Lung microvascular endothelial cell (primary cell): Measurements from ENCODE around the gene LGALS3BP. TPM values are rescaled to one million over a fixed set of nuclear protein-coding genes. Genes with fewer than 3 reads are reported as not detected.
"Not testable (repeated sequence)": the region's sequence is repeated elsewhere in the genome, so short reads cannot be mapped to it uniquely, and the experiment has no call there.

Experiments
- DNase-seq, 2 donors: peaks; one replicate each; pipeline versions ENCODE4 v3.0.0 to v3.0.0-alpha.2; 2010; ENCODE audit warnings: low read depth in 2 of 2
- total RNA-seq: library from RNA; depleted of rRNA; stranded (reverse); fragments of >200 nt; gene quantifications from 2 replicates; pipeline ENCODE4 v1.2.1, GENCODE V29; 2014

The LGALS3BP gene
- total RNA-seq, 1 donor from 2014 or later: 2.4 TPM

GRCh38 chr17:78963378-78963777 lies 16.3 kb downstream of the LGALS3BP start:
- no peak for DNase-seq

- not testable (repeated sequence) for DNase-seq
These were observed 16.8 kb downstream of the LGALS3BP start for GRCh38 chr17:78962984-78963348.

- DNase-seq: no peak
These were observed 17.3 kb downstream of the LGALS3BP start for GRCh38 chr17:78962345-78962983.

- no peak for DNase-seq
These were observed 18.2 kb downstream of the LGALS3BP start for GRCh38 chr17:78961571-78961970.

- DNase-seq: no peak
These were observed 18.8 kb downstream of the LGALS3BP start for GRCh38 chr17:78960928-78961327.

- no peak for DNase-seq
These were observed 19.9 kb downstream of the LGALS3BP start for GRCh38 chr17:78959803-78960202.

GRCh38 chr17:78958641-78959127 lies 21.0 kb downstream of the LGALS3BP start:
- DNase-seq: peak in 1 of 2 donors; percentile 28

GRCh38 chr17:78957128-78957527 lies 22.6 kb downstream of the LGALS3BP start:
- no peak for DNase-seq

GRCh38 chr17:78956254-78956653 lies 23.5 kb downstream of the LGALS3BP start:
- no peak for DNase-seq

- no peak for DNase-seq
These were observed 25.0 kb downstream of the LGALS3BP start for GRCh38 chr17:78954684-78955083.

GRCh38 chr17:78953356-78954350 lies 26.1 kb downstream of the LGALS3BP start:
- no peak for DNase-seq

- no peak for DNase-seq
These were observed 27.0 kb downstream of the LGALS3BP start for GRCh38 chr17:78952706-78953105.

- DNase-seq: no peak
These were observed 27.7 kb downstream of the LGALS3BP start for GRCh38 chr17:78951967-78952551.

GRCh38 chr17:78950870-78951269 lies 28.9 kb downstream of the LGALS3BP start:
- no peak for DNase-seq

GRCh38 chr17:78947235-78948149 lies 32.2 kb downstream of the LGALS3BP start:
- no peak for DNase-seq

GRCh38 chr17:78946631-78947030 lies 33.1 kb downstream of the LGALS3BP start:
- DNase-seq: no peak

GRCh38 chr17:78946131-78946530 lies 33.6 kb downstream of the LGALS3BP start:
- DNase-seq: no peak

- DNase-seq: not testable (repeated sequence)
These were observed 34.3 kb downstream of the LGALS3BP start for GRCh38 chr17:78945455-78945854.

GRCh38 chr17:78944956-78945355 lies 34.8 kb downstream of the LGALS3BP start:
- DNase-seq: no peak

GRCh38 chr17:78944026-78944425 lies 35.7 kb downstream of the LGALS3BP start:
- no peak for DNase-seq

- no peak for DNase-seq
These were observed 39.0 kb downstream of the LGALS3BP start for GRCh38 chr17:78940708-78941107.
